ENCODE results near the gene PACRG. TPM values are rescaled to one million over a fixed set of nuclear protein-coding genes. Genes with fewer than 3 reads are reported as not detected.

Gene PACRG
- polyA plus RNA-seq, 2 of the 4 experiments (the other 2 are of a cell fraction), result 0.14 to 0.30 TPM

GRCh38 chr6:163187606-163188005 lies 459.8 kb downstream of the PACRG start:
- no peaks in the 10 kb centered on the region for H3K4me1 ChIP-seq
- H3K4me2 ChIP-seq, result no peak overlapping the region
- TF ChIP-seq RARB (CRISPR knock-in tag; IDR thresholded peaks at IDR 0.05), result no peak
- no peak for TF ChIP-seq FOSB (CRISPR knock-in tag; IDR thresholded peaks at IDR 0.05)
- TF ChIP-seq ZFP36 (IDR thresholded peaks at IDR 0.05; ENCODE audit: borderline replicate concordance, partially characterized antibody), result no peak
- TF ChIP-seq ZNF302 (CRISPR knock-in tag; IDR thresholded peaks at IDR 0.05), result no peak
- no peak for TF ChIP-seq JUN (IDR thresholded peaks at IDR 0.05)
- TF ChIP-seq CHD4 (IDR thresholded peaks at IDR 0.05; ENCODE audit: borderline replicate concordance), result no peak
- TF ChIP-seq FOSL2 (IDR thresholded peaks at IDR 0.05), result no peak
- no peak for TF ChIP-seq FOSL2 (CRISPR knock-in tag; IDR thresholded peaks at IDR 0.05)
- no peak for TF ChIP-seq MAFK (IDR thresholded peaks at IDR 0.05; ENCODE audit: partially characterized antibody)
- no peak for TF ChIP-seq ESRRA (IDR thresholded peaks at IDR 0.05; ENCODE audit: borderline replicate concordance, low read length)
- TF ChIP-seq, protein P1, sequence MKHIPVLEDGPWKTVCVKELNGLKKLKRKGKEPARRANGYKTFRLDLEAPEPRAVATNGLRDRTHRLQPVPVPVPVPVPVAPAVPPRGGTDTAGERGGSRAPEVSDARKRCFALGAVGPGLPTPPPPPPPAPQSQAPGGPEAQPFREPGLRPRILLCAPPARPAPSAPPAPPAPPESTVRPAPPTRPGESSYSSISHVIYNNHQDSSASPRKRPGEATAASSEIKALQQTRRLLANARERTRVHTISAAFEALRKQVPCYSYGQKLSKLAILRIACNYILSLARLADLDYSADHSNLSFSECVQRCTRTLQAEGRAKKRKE (CRISPR knock-in tag; IDR thresholded peaks at IDR 0.05; ENCODE audit: low read depth), result no peak
- TF ChIP-seq MAX (IDR thresholded peaks at IDR 0.05), result no peak
- TF ChIP-seq, protein P2, sequence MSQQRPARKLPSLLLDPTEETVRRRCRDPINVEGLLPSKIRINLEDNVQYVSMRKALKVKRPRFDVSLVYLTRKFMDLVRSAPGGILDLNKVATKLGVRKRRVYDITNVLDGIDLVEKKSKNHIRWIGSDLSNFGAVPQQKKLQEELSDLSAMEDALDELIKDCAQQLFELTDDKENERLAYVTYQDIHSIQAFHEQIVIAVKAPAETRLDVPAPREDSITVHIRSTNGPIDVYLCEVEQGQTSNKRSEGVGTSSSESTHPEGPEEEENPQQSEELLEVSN (IDR thresholded peaks at IDR 0.05; ENCODE audit: borderline replicate concordance, low read depth), result no peak
- TF ChIP-seq, protein P3, sequence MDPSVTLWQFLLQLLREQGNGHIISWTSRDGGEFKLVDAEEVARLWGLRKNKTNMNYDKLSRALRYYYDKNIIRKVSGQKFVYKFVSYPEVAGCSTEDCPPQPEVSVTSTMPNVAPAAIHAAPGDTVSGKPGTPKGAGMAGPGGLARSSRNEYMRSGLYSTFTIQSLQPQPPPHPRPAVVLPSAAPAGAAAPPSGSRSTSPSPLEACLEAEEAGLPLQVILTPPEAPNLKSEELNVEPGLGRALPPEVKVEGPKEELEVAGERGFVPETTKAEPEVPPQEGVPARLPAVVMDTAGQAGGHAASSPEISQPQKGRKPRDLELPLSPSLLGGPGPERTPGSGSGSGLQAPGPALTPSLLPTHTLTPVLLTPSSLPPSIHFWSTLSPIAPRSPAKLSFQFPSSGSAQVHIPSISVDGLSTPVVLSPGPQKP (IDR thresholded peaks at IDR 0.05; ENCODE audit: low read depth, low read length), result no peak
- no peak for TF ChIP-seq CBX8 (IDR thresholded peaks at IDR 0.05)
- no peaks in the 10 kb centered on the region for H3K9me3 ChIP-seq
- no peak for FAIRE-seq
- DNase-seq (ENCODE audit: low read depth in 1 of 2, low spot score in 1 of 2), result no peak
- H3K27ac ChIP-seq, result no peak overlapping the region
- H3K4me3 ChIP-seq, result no peak overlapping the region
- WGBS (ENCODE audit: missing lambda C conversion rate), result 95% methylated on average over 10 of the region's 11 CpGs
- no peak for ATAC-seq
- ChIA-PET POLR2A (no interaction called here), CTCF (no interaction called here)

DNA sequence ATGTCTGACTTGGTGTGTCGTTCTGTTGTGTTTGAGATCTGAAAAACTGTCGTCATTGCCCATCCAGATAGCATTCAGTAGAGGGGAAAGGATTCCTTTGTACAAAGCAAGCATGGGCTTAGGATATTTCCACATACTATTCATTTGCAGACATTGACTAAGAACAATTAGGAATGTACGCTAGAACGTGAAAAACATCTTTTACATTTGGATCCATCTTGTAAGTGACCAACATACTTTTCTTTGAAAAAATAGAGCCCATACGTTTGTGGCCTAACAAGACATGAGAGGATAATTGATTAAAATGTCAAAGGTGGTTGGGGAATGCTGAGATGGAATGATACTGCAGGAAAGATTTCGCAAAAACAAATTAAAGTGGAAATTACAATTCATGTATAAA lies 461.0 kb downstream of the PACRG start:
- Histone ChIP-seq H3K27ac (no peak overlapping the region), H3K4me2 (no peak overlapping the region), H3K9me3 (no peaks in the 10 kb centered on the region), H3K4me1 (no peaks in the 10 kb centered on the region), H3K4me3 (no peak overlapping the region)
- TF ChIP-seq NPAS2 (CRISPR knock-in tag; IDR thresholded peaks at IDR 0.05; ENCODE audit: borderline replicate concordance) (no peak), GATA3 (IDR thresholded peaks at IDR 0.05; ENCODE audit: borderline replicate concordance) (no peak), CBX2 (IDR thresholded peaks at IDR 0.05; ENCODE audit: borderline replicate concordance, low read depth) (no peak), SREBF2 (IDR thresholded peaks at IDR 0.05) (no peak), SMC3 (IDR thresholded peaks at IDR 0.05) (no peak), JUN (IDR thresholded peaks at IDR 0.05) (no peak), RNF2 (IDR thresholded peaks at IDR 0.05; ENCODE audit: borderline replicate concordance, low read depth) (no peak), HOXA7 (CRISPR knock-in tag; IDR thresholded peaks at IDR 0.05) (no peak), HOXB13 (CRISPR knock-in tag; IDR thresholded peaks at IDR 0.05; ENCODE audit: low read depth) (no peak), TP53 (CRISPR knock-in tag; IDR thresholded peaks at IDR 0.05) (no peak), HES2 (IDR thresholded peaks at IDR 0.05) (no peak), JUNB (IDR thresholded peaks at IDR 0.05) (no peak)
- TF ChIP-seq, protein P1 (CRISPR knock-in tag; IDR thresholded peaks at IDR 0.05; ENCODE audit: low read depth), result no peak
- TF ChIP-seq, protein P4, sequence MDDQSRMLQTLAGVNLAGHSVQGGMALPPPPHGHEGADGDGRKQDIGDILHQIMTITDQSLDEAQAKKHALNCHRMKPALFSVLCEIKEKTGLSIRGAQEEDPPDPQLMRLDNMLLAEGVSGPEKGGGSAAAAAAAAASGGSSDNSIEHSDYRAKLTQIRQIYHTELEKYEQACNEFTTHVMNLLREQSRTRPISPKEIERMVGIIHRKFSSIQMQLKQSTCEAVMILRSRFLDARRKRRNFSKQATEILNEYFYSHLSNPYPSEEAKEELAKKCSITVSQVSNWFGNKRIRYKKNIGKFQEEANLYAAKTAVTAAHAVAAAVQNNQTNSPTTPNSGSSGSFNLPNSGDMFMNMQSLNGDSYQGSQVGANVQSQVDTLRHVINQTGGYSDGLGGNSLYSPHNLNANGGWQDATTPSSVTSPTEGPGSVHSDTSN (IDR thresholded peaks at IDR 0.05), result no peak
- ATAC-seq (no peak), FAIRE-seq (no peak), DNase-seq (ENCODE audit: low read depth in 1 of 2, low spot score in 1 of 2) (no peak)
- ChIA-PET CTCF (no interaction called here), POLR2A (no interaction called here)
- 69% methylated on average over 6 of the region's 6 CpGs for WGBS (ENCODE audit: missing lambda C conversion rate)
